ENCODE results near the gene RELN. TPM values are rescaled to one million over a fixed set of nuclear protein-coding genes. Genes with fewer than 3 reads are reported as not detected.

RELN gene
- total and polyA plus RNA-seq, 2 donors (not counting 1 experiment from before 2014, with no cell fraction given) = 0.33 to 31.8 TPM

GRCh38 chr7:103651593-103652377 lies 337.7 kb downstream of the RELN start:
- Histone ChIP-seq H3K27ac (ENCODE audit: insufficient read depth, low read length) (no peak overlapping the region), H3K9me3 (ENCODE audit: control insufficient read depth, insufficient read depth, low read depth, low read length) (no peaks in the 10 kb centered on the region), H3K36me3 (ENCODE audit: control insufficient read depth, insufficient read depth, low read length) (no peaks in the 10 kb centered on the region), H3K4me1 (ENCODE audit: control insufficient read depth, extremely low read depth, insufficient read depth, low read length) (no peaks in the 10 kb centered on the region), H3K79me2 (ENCODE audit: control insufficient read depth, insufficient read depth, low read length) (no peaks in the 10 kb centered on the region), H2AFZ (ENCODE audit: low read length) (no peak overlapping the region), H3K27me3 (ENCODE audit: control insufficient read depth, insufficient read depth, low read length) (no peaks in the 10 kb centered on the region), H3K4me3 (replicated peaks in 1 of 4; ENCODE audit: control extremely low read depth in 1 of 4, insufficient read depth in 1 of 4, low read depth in 3 of 4, low read length in 4 of 4) (no peak overlapping the region), H4K20me1 (ENCODE audit: control insufficient read depth, extremely low read depth, insufficient read depth, low read length) (no peaks in the 10 kb centered on the region), H3K9ac (ENCODE audit: insufficient read depth, low read length) (no peak overlapping the region), H3K4me2 (ENCODE audit: extremely low read depth, insufficient read depth, low read length) (no peak overlapping the region)
- DNase-seq (ENCODE audit: low read depth in 2 of 2) = no peak
- TF ChIP-seq CTCF (conservative IDR thresholded peaks at IDR 0.05 in 1 of 2, IDR thresholded peaks at IDR 0.05 in 1 of 2; ENCODE audit: low read depth in 1 of 2, low read length in 2 of 2) (no peak), EZH2 (IDR thresholded peaks at IDR 0.05; ENCODE audit: low read length, missing control alignments) (no peak)

- no peaks in the 10 kb centered on the region for H3K36me3 ChIP-seq (ENCODE audit: control insufficient read depth, insufficient read depth, low read length)
- H3K4me1 ChIP-seq (ENCODE audit: control insufficient read depth, extremely low read depth, insufficient read depth, low read length) = no peaks in the 10 kb centered on the region
- H3K27me3 ChIP-seq (ENCODE audit: control insufficient read depth, insufficient read depth, low read length) = no peaks in the 10 kb centered on the region
- H3K27ac ChIP-seq (ENCODE audit: insufficient read depth, low read length) = no peak overlapping the region
- H3K4me3 ChIP-seq (replicated peaks in 1 of 4; ENCODE audit: control extremely low read depth in 1 of 4, insufficient read depth in 1 of 4, low read depth in 3 of 4, low read length in 4 of 4) = no peak overlapping the region
- TF ChIP-seq CTCF (conservative IDR thresholded peaks at IDR 0.05 in 1 of 2, IDR thresholded peaks at IDR 0.05 in 1 of 2; ENCODE audit: low read depth in 1 of 2, low read length in 2 of 2) (no peak), EZH2 (IDR thresholded peaks at IDR 0.05; ENCODE audit: low read length, missing control alignments) (no peak)
- no peaks in the 10 kb centered on the region for H4K20me1 ChIP-seq (ENCODE audit: control insufficient read depth, extremely low read depth, insufficient read depth, low read length)
- no peak for DNase-seq (ENCODE audit: low read depth in 2 of 2)
- no peak overlapping the region for H3K9ac ChIP-seq (ENCODE audit: insufficient read depth, low read length)
- no peak overlapping the region for H2AFZ ChIP-seq (ENCODE audit: low read length)
- no peak overlapping the region for H3K4me2 ChIP-seq (ENCODE audit: extremely low read depth, insufficient read depth, low read length)
- no peaks in the 10 kb centered on the region for H3K79me2 ChIP-seq (ENCODE audit: control insufficient read depth, insufficient read depth, low read length)
- no peaks in the 10 kb centered on the region for H3K9me3 ChIP-seq (ENCODE audit: control insufficient read depth, insufficient read depth, low read depth, low read length)
These were observed 340.4 kb downstream of the RELN start for GRCh38 chr7:103649052-103649451.

- H4K20me1 ChIP-seq (ENCODE audit: control insufficient read depth, extremely low read depth, insufficient read depth, low read length) = no peaks in the 10 kb centered on the region
- no peak overlapping the region for H3K4me2 ChIP-seq (ENCODE audit: extremely low read depth, insufficient read depth, low read length)
- H3K9me3 ChIP-seq (ENCODE audit: control insufficient read depth, insufficient read depth, low read depth, low read length) = no peaks in the 10 kb centered on the region
- no peak overlapping the region for H3K9ac ChIP-seq (ENCODE audit: insufficient read depth, low read length)
- H3K79me2 ChIP-seq (ENCODE audit: control insufficient read depth, insufficient read depth, low read length) = no peaks in the 10 kb centered on the region
- no peak overlapping the region for H3K4me3 ChIP-seq (replicated peaks in 1 of 4; ENCODE audit: control extremely low read depth in 1 of 4, insufficient read depth in 1 of 4, low read depth in 3 of 4, low read length in 4 of 4)
- no peak overlapping the region for H3K27ac ChIP-seq (ENCODE audit: insufficient read depth, low read length)
- no peak for DNase-seq (ENCODE audit: low read depth in 2 of 2)
- TF ChIP-seq EZH2 (IDR thresholded peaks at IDR 0.05; ENCODE audit: low read length, missing control alignments) = no peak
- no peak for TF ChIP-seq CTCF (conservative IDR thresholded peaks at IDR 0.05 in 1 of 2, IDR thresholded peaks at IDR 0.05 in 1 of 2; ENCODE audit: low read depth in 1 of 2, low read length in 2 of 2)
- H2AFZ ChIP-seq (ENCODE audit: low read length) = no peak overlapping the region
- no peaks in the 10 kb centered on the region for H3K27me3 ChIP-seq (ENCODE audit: control insufficient read depth, insufficient read depth, low read length)
- H3K36me3 ChIP-seq (ENCODE audit: control insufficient read depth, insufficient read depth, low read length) = no peaks in the 10 kb centered on the region
- no peaks in the 10 kb centered on the region for H3K4me1 ChIP-seq (ENCODE audit: control insufficient read depth, extremely low read depth, insufficient read depth, low read length)
These were observed 341.3 kb downstream of the RELN start for GRCh38 chr7:103648135-103648534.

Measured in fibroblast of lung (primary cell).